ENCODE data around the gene UBA6. TPM values are rescaled to one million over a fixed set of nuclear protein-coding genes. Genes with fewer than 3 reads are reported as not detected.
"Not testable (repeated sequence)": the region's sequence is repeated elsewhere in the genome, so short reads cannot be mapped to it uniquely, and the experiment has no call there.

UBA6 gene
- total RNA-seq, 1 experiment from 2014 or later: 71.4 TPM

- in situ Hi-C loops (cut with HindIII; ENCODE audit: low pct_unique_long_range_greater_than_20kb, low sequenced_read_pairs): no loop called here
- DNase-seq (ENCODE audit: low read depth): no peak
Measured at GRCh38 chr4:67718848-67719247, 17.9 kb upstream of the UBA6 start.

GRCh38 chr4:67717586-67717985, 16.6 kb upstream of the UBA6 start:
- in situ Hi-C loops (cut with HindIII; ENCODE audit: low pct_unique_long_range_greater_than_20kb, low sequenced_read_pairs): no loop called here
- DNase-seq (ENCODE audit: low read depth): no peak

GRCh38 chr4:67714955-67715354, 14.0 kb upstream of the UBA6 start:
- DNase-seq (ENCODE audit: low read depth): no peak
- in situ Hi-C loops (cut with HindIII; ENCODE audit: low pct_unique_long_range_greater_than_20kb, low sequenced_read_pairs): no loop called here

GRCh38 chr4:67714248-67714583, 13.3 kb upstream of the UBA6 start:
- DNase-seq (ENCODE audit: low read depth): peak; percentile 86
- in situ Hi-C loops (cut with HindIII; ENCODE audit: low pct_unique_long_range_greater_than_20kb, low sequenced_read_pairs): no loop called here

- in situ Hi-C loops (cut with HindIII; ENCODE audit: low pct_unique_long_range_greater_than_20kb, low sequenced_read_pairs): no loop called here
- DNase-seq (ENCODE audit: low read depth): peak; percentile 85
Measured at GRCh38 chr4:67713529-67714247, 12.7 kb upstream of the UBA6 start.

- in situ Hi-C loops (cut with HindIII; ENCODE audit: low pct_unique_long_range_greater_than_20kb, low sequenced_read_pairs): no loop called here
- no peak for DNase-seq (ENCODE audit: low read depth)
Measured at GRCh38 chr4:67712650-67713528, 11.9 kb upstream of the UBA6 start.

GRCh38 chr4:67712000-67712625, 11.2 kb upstream of the UBA6 start:
- in situ Hi-C loops (cut with HindIII; ENCODE audit: low pct_unique_long_range_greater_than_20kb, low sequenced_read_pairs): no loop called here
- no peak for DNase-seq (ENCODE audit: low read depth)

- in situ Hi-C loops (cut with HindIII; ENCODE audit: low pct_unique_long_range_greater_than_20kb, low sequenced_read_pairs); DNase-seq (ENCODE audit: low read depth): not testable (repeated sequence)
Measured at GRCh38 chr4:67706682-67707081, 5.7 kb upstream of the UBA6 start.

GRCh38 chr4:67704843-67705242, 3.9 kb upstream of the UBA6 start:
- in situ Hi-C loops (cut with HindIII; ENCODE audit: low pct_unique_long_range_greater_than_20kb, low sequenced_read_pairs): no loop called here
- no peak for DNase-seq (ENCODE audit: low read depth)

GRCh38 chr4:67702166-67702565, 1.2 kb upstream of the UBA6 start:
- no peak for DNase-seq (ENCODE audit: low read depth)
- in situ Hi-C loops (cut with HindIII; ENCODE audit: low pct_unique_long_range_greater_than_20kb, low sequenced_read_pairs): no loop called here

- in situ Hi-C loops (cut with HindIII; ENCODE audit: low pct_unique_long_range_greater_than_20kb, low sequenced_read_pairs): no loop called here
Measured at GRCh38 chr4:67701517-67701850, 529 bp upstream of the UBA6 start.

GRCh38 chr4:67700116-67700737, 728 bp downstream of the UBA6 start:
- DNase-seq (ENCODE audit: low read depth): no peak
- in situ Hi-C loops (cut with HindIII; ENCODE audit: low pct_unique_long_range_greater_than_20kb, low sequenced_read_pairs): no loop called here

More at GRCh38 chr4:67701517-67701850, 529 bp upstream of the UBA6 start:
- DNase-seq (ENCODE audit: low read depth): no peak

GRCh38 chr4:67699603-67700002, 1.4 kb downstream of the UBA6 start:
- in situ Hi-C loops (cut with HindIII; ENCODE audit: low pct_unique_long_range_greater_than_20kb, low sequenced_read_pairs): no loop called here
- DNase-seq (ENCODE audit: low read depth): no peak

GRCh38 chr4:67697860-67698687, 2.9 kb downstream of the UBA6 start:
- in situ Hi-C loops (cut with HindIII; ENCODE audit: low pct_unique_long_range_greater_than_20kb, low sequenced_read_pairs): no loop called here
- DNase-seq (ENCODE audit: low read depth): no peak

GRCh38 chr4:67696061-67696460, 4.9 kb downstream of the UBA6 start:
- no peak for DNase-seq (ENCODE audit: low read depth)
- in situ Hi-C loops (cut with HindIII; ENCODE audit: low pct_unique_long_range_greater_than_20kb, low sequenced_read_pairs): no loop called here

- no peak for DNase-seq (ENCODE audit: low read depth)
- in situ Hi-C loops (cut with HindIII; ENCODE audit: low pct_unique_long_range_greater_than_20kb, low sequenced_read_pairs): no loop called here
Measured at GRCh38 chr4:67694662-67695061, 6.3 kb downstream of the UBA6 start.

GRCh38 chr4:67691328-67691727, 9.6 kb downstream of the UBA6 start:
- in situ Hi-C loops (cut with HindIII; ENCODE audit: low pct_unique_long_range_greater_than_20kb, low sequenced_read_pairs): no loop called here
- no peak for DNase-seq (ENCODE audit: low read depth)

GRCh38 chr4:67687636-67688035, 13.3 kb downstream of the UBA6 start:
- in situ Hi-C loops (cut with HindIII; ENCODE audit: low pct_unique_long_range_greater_than_20kb, low sequenced_read_pairs): no loop called here
- no peak for DNase-seq (ENCODE audit: low read depth)
